HEK293 (cell line): ENCODE data around the gene CRY2.

Source experiments
- CTCF ChIP-seq: fragments of 450-650 bp; formaldehyde crosslinking; IDR thresholded peaks from 2 replicates; pipeline ENCODE4 v1.5.1; 2016; ENCODE audit warnings: missing biosample characterization, missing genetic modification characterization
- GLI4 ChIP-seq: fragments of 450-650 bp; formaldehyde crosslinking; IDR thresholded peaks from 2 replicates; pipeline ENCODE4 v1.5.1; 2016; ENCODE audit warnings: missing biosample characterization, missing genetic modification characterization
- GLIS2 ChIP-seq: fragments of 450-650 bp; formaldehyde crosslinking; IDR thresholded peaks from 2 replicates; pipeline ENCODE4 v1.5.1; 2016; ENCODE audit warnings: missing biosample characterization, missing genetic modification characterization
- PATZ1 ChIP-seq: fragments of 450-650 bp; formaldehyde crosslinking; IDR thresholded peaks from 2 replicates; pipeline ENCODE4 v1.5.1; 2016; ENCODE audit warnings: missing biosample characterization, missing genetic modification characterization
- REST ChIP-seq: fragments of 450-650 bp; formaldehyde crosslinking; IDR thresholded peaks from 2 replicates; pipeline ENCODE4 v1.5.1; 2016; ENCODE audit warnings: missing biosample characterization, missing genetic modification characterization
- TRIM28 ChIP-seq: IDR thresholded peaks from 2 replicates; pipeline ENCODE4 v1.6.1; 2011; ENCODE audit warnings: low read length, control low read depth, borderline replicate concordance
- ZBTB11 ChIP-seq: fragments of 450-650 bp; formaldehyde crosslinking; conservative IDR thresholded peaks from 2 replicates; pipeline ENCODE4 v1.5.1; 2016; ENCODE audit warnings: low read depth, missing biosample characterization, missing genetic modification characterization
- ZBTB17 ChIP-seq: fragments of 450-650 bp; formaldehyde crosslinking; IDR thresholded peaks from 2 replicates; pipeline ENCODE4 v1.5.1; 2016; ENCODE audit warnings: missing biosample characterization, missing genetic modification characterization
- ZNF26 ChIP-seq: fragments of 450-650 bp; formaldehyde crosslinking; IDR thresholded peaks from 2 replicates; pipeline ENCODE4 v1.5.1; 2016; ENCODE audit warnings: missing biosample characterization, missing genetic modification characterization
- ZNF274 ChIP-seq, 2 experiments: fragments of 200-500 bp in 1 of 2; fragments of 450-650 bp in 1 of 2; sonication (Bioruptor generic) in 1 of 2; formaldehyde crosslinking in 1 of 2; IDR thresholded peaks; 2 replicates each; pipeline versions ENCODE4 v1.5.1 to v1.6.1; 2014 to 2016; ENCODE audit warnings: borderline replicate concordance in 1 of 2, inconsistent platforms in 1 of 2, low read length in 1 of 2, missing biosample characterization in 1 of 2, missing genetic modification characterization in 1 of 2
- ZNF292 ChIP-seq: fragments of 450-650 bp; formaldehyde crosslinking; IDR thresholded peaks from 2 replicates; pipeline ENCODE4 v1.5.1; 2016; ENCODE audit warnings: low read depth, missing biosample characterization, missing genetic modification characterization, borderline replicate concordance
- ZNF558 ChIP-seq: fragments of 450-650 bp; formaldehyde crosslinking; IDR thresholded peaks from 2 replicates; pipeline ENCODE4 v1.5.1; 2016; ENCODE audit warnings: missing biosample characterization, missing genetic modification characterization
- ZNF768 ChIP-seq: fragments of 450-650 bp; formaldehyde crosslinking; IDR thresholded peaks from 2 replicates; pipeline ENCODE4 v1.5.1; 2018; ENCODE audit warnings: missing biosample characterization, mild to moderate bottlenecking, missing genetic modification characterization

GRCh38 chr11:45887587-45887986 is 40.3 kb downstream of the CRY2 start:
- TF ChIP-seq ZNF768 (tag by site-specific recombination) (no peak), CTCF (tag by site-specific recombination) (no peak), ZBTB17 (tag by site-specific recombination) (no peak), ZNF274 (IDR thresholded peaks at IDR 0.05; ENCODE audit: low read length) (no peak), ZNF274 (tag by site-specific recombination; IDR thresholded peaks at IDR 0.05; ENCODE audit: borderline replicate concordance) (no peak), REST (no peak), PATZ1 (tag by site-specific recombination) (no peak), GLI4 (tag by site-specific recombination) (no peak), GLIS2 (tag by site-specific recombination) (no peak), ZBTB11 (tag by site-specific recombination) (no peak), ZNF558 (tag by site-specific recombination) (no peak), ZNF292 (tag by site-specific recombination) (no peak), TRIM28 (no peak), ZNF26 (tag by site-specific recombination) (no peak)
